ENCODE results near the gene HORMAD2.

- TF ChIP-seq CTCF (IDR thresholded peaks at IDR 0.05) (no peak), POLR2A (IDR thresholded peaks at IDR 0.05) (no peak)
Observed at GRCh38 chr22:30178181-30179126, 98.2 kb downstream of the HORMAD2 start.

Measured in tibial nerve (tissue), 3 donors.